G401.6 (cell line): ENCODE measurements around the gene PCDHGB7.
"Not testable (repeated sequence)": the region's sequence is repeated elsewhere in the genome, so short reads cannot be mapped to it uniquely, and the experiment has no call there.

Experiments used
- FAIRE-seq: peaks from 2 replicates; lab custom pipeline; 2012; peaks lifted over from hg19 to GRCh38; lab: Jason Lieb, UNC

The PCDHGB7 gene

GRCh38 chr5:141417494-141418172 lies at the start of gene PCDHGB7:
TSS of gene PCDHGB7 (plus strand) at chr5:141417677. CDS start at chr5:141417860, 183 bp downstream.
- peak; percentile 81 for FAIRE-seq

GRCh38 chr5:141369994-141370848 lies 47.3 kb upstream of the PCDHGB7 start, which contains the start of gene PCDHGB3:
TSS of gene PCDHGB3 (plus strand) at chr5:141370242. CDS start at chr5:141370395, 153 bp downstream.
- FAIRE-seq = no peak

GRCh38 chr5:141371572-141372475 lies 45.7 kb upstream of the PCDHGB7 start:
- FAIRE-seq = no peak

GRCh38 chr5:141373673-141374317 lies 43.7 kb upstream of the PCDHGB7 start, which contains the start of gene PCDHGA6:
TSS of gene PCDHGA6 (plus strand) at chr5:141373891. CDS start at chr5:141374084, 193 bp downstream.
- no peak for FAIRE-seq

- FAIRE-seq = no peak
These were observed 42.9 kb upstream of the PCDHGB7 start for GRCh38 chr5:141374627-141375026.

GRCh38 chr5:141375444-141376155 lies 41.9 kb upstream of the PCDHGB7 start:
- FAIRE-seq = not testable (repeated sequence)

- FAIRE-seq = no peak
These were observed 34.8 kb upstream of the PCDHGB7 start, which contains the start of gene PCDHGA7 for GRCh38 chr5:141382469-141383294. TSS of gene PCDHGA7 (plus strand) at chr5:141382742. CDS start at chr5:141382900, 158 bp downstream.

GRCh38 chr5:141383345-141383744 lies 34.1 kb upstream of the PCDHGB7 start:
- no peak for FAIRE-seq

- FAIRE-seq = no peak
These were observed 32.8 kb upstream of the PCDHGB7 start for GRCh38 chr5:141384471-141385267.

- not testable (repeated sequence) for FAIRE-seq
These were observed 29.7 kb upstream of the PCDHGB7 start, which contains the start of gene PCDHGB4 for GRCh38 chr5:141387557-141388311. TSS of gene PCDHGB4 (plus strand) at chr5:141387698. CDS start at chr5:141387885, 187 bp downstream.

- no peak for FAIRE-seq
These were observed 28.8 kb upstream of the PCDHGB7 start for GRCh38 chr5:141388661-141389060.

GRCh38 chr5:141389153-141390042 lies 28.1 kb upstream of the PCDHGB7 start:
- FAIRE-seq = no peak

GRCh38 chr5:141392429-141393198 lies 24.9 kb upstream of the PCDHGB7 start, which contains the start of gene PCDHGA8:
TSS of gene PCDHGA8 (plus strand) at chr5:141392633. CDS start at chr5:141392814, 181 bp downstream.
- FAIRE-seq = no peak

GRCh38 chr5:141393267-141393666 lies 24.2 kb upstream of the PCDHGB7 start:
- no peak for FAIRE-seq

GRCh38 chr5:141394401-141395187 lies 22.9 kb upstream of the PCDHGB7 start:
- not testable (repeated sequence) for FAIRE-seq
